H1 (cell line): Measurements from ENCODE around the gene ERLIN1. TPM values are rescaled to one million over a fixed set of nuclear protein-coding genes. Genes with fewer than 3 reads are reported as not detected.

ENCODE experiments used
- CTCF ChIA-PET: fragments of 300-600 bp; sonication (Branson Sonifier 250); formaldehyde crosslinking; loops from one replicate; lab custom pipeline; 2021; ENCODE audit not compliant: partially characterized antibody; lab: Charles Lee
- POLR2A ChIA-PET: fragments of 300-600 bp; sonication (Branson Sonifier 250); formaldehyde crosslinking; loops from one replicate; lab custom pipeline; 2021; ENCODE audit warnings: inconsistent platforms; ENCODE audit not compliant: partially characterized antibody; lab: Charles Lee
- DNase-seq, 2 experiments: peaks; one replicate each; pipeline versions ENCODE4 v3.0.0 to v3.0.0-alpha.2; 2010 to 2022; ENCODE audit warnings: low spot score in 2 of 2, low read depth in 1 of 2, mixed read lengths in 1 of 2
- FAIRE-seq: peaks from 2 replicates; lab custom pipeline; 2011; peaks lifted over from hg19 to GRCh38; lab: Jason Lieb, UNC
- H2AFZ ChIP-seq: 2 replicates; pipeline ENCODE4 v1.8.1; 2012; ENCODE audit warnings: low read length, inconsistent platforms
- H2AK5ac ChIP-seq: 2 replicates; pipeline ENCODE4 v1.6.1; 2013; ENCODE audit warnings: low read depth, low read length
- H2BK120ac ChIP-seq: replicated peaks from 2 replicates; pipeline ENCODE3; 2013; ENCODE audit warnings: low read depth, low read length, inconsistent platforms
- H2BK12ac ChIP-seq: 2 replicates; pipeline ENCODE4 v1.6.1; 2013; ENCODE audit warnings: low read depth, low read length
- H2BK15ac ChIP-seq: 2 replicates; pipeline ENCODE4 v1.6.1; 2013; ENCODE audit warnings: low read length
- H2BK20ac ChIP-seq: 2 replicates; pipeline ENCODE4 v1.6.1; 2013; ENCODE audit warnings: low read length
- H2BK5ac ChIP-seq: 2 replicates; pipeline ENCODE4 v1.6.1; 2013; ENCODE audit warnings: low read depth, low read length
- H3K14ac ChIP-seq: 2 replicates; pipeline ENCODE4 v1.6.1; 2013; ENCODE audit warnings: inconsistent platforms; ENCODE audit not compliant: insufficient read length
- H3K18ac ChIP-seq: 2 replicates; pipeline ENCODE4 v1.6.1; 2013; ENCODE audit warnings: low read length; ENCODE audit errors: extremely low read depth
- H3K23ac ChIP-seq: 2 replicates; pipeline ENCODE4 v1.6.1; 2013; ENCODE audit warnings: inconsistent platforms; ENCODE audit not compliant: insufficient read length
- H3K23me2 ChIP-seq: 2 replicates; pipeline ENCODE4 v1.6.1; 2013; ENCODE audit warnings: low read depth, low read length
- H3K27ac ChIP-seq: 2 replicates; pipeline ENCODE4 v1.6.1; 2011; ENCODE audit warnings: low read depth, low read length, inconsistent platforms
- H3K27me3 ChIP-seq, 4 experiments: replicated peaks in 1 of 4; 1 replicate in 1 of 4; 2 replicates in 3 of 4; pipeline versions ENCODE4 v1.6.1 to v1.8.1; 2011 to 2013; ENCODE audit warnings: low read length in 3 of 4, mild to moderate bottlenecking in 3 of 4, inconsistent platforms in 2 of 4, mixed read lengths in 2 of 4, moderate library complexity in 1 of 4; ENCODE audit not compliant: control insufficient read depth in 3 of 4, insufficient read depth in 3 of 4; ENCODE audit errors: extremely low read depth in 1 of 4
- H3K36me3 ChIP-seq, 4 experiments: 2 replicates each; pipeline versions ENCODE4 v1.6.1 to v1.8.1; 2011 to 2013; ENCODE audit warnings: mild to moderate bottlenecking in 4 of 4, low read length in 3 of 4, moderate library complexity in 2 of 4, control low read depth in 1 of 4, inconsistent platforms in 1 of 4; ENCODE audit not compliant: insufficient read depth in 4 of 4, control insufficient read depth in 2 of 4
- H3K4ac ChIP-seq: replicated peaks from 2 replicates; pipeline ENCODE3; 2013; ENCODE audit warnings: low read length, low read depth, mixed read lengths, inconsistent platforms; ENCODE audit not compliant: insufficient read length
- H3K4me1 ChIP-seq, 4 experiments: replicated peaks in 1 of 4; 1 replicate in 1 of 4; 2 replicates in 3 of 4; pipeline versions ENCODE4 v1.6.1 to v1.8.1; 2011 to 2013; ENCODE audit warnings: low read length in 3 of 4, inconsistent platforms in 2 of 4, mixed read lengths in 1 of 4; ENCODE audit not compliant: insufficient read depth in 4 of 4, control insufficient read depth in 3 of 4
- H3K4me2 ChIP-seq, 2 experiments: 2 replicates each; pipeline versions ENCODE4 v1.6.1 to v1.8.1; 2011 to 2013; ENCODE audit warnings: low read depth in 2 of 2, low read length in 2 of 2, control low read depth in 1 of 2, inconsistent platforms in 1 of 2, mild to moderate bottlenecking in 1 of 2; ENCODE audit not compliant: insufficient read depth in 1 of 2
- H3K4me3 ChIP-seq, 4 experiments: fragments of 200-600, 300-600 bp in 1 of 4; sonication (generic), shearing (Covaris generic), sonication (Bioruptor Twin) in 1 of 4; 2 replicates each; pipeline versions ENCODE4 v1.5.1 to v1.8.1; 2011 to 2016; ENCODE audit warnings: low read length in 4 of 4, low read depth in 3 of 4, control low read depth in 2 of 4, inconsistent platforms in 2 of 4, mild to moderate bottlenecking in 2 of 4, mixed read lengths in 1 of 4, moderate library complexity in 1 of 4; ENCODE audit not compliant: insufficient read depth in 2 of 4; ENCODE audit errors: extremely low read depth in 1 of 4
- H3K56ac ChIP-seq: replicated peaks from 2 replicates; pipeline ENCODE3; 2013; ENCODE audit warnings: low read depth, mild to moderate bottlenecking, mixed read lengths, low read length, inconsistent platforms; ENCODE audit not compliant: insufficient read length
- H3K79me1 ChIP-seq: 2 replicates; pipeline ENCODE4 v1.6.1; 2013; ENCODE audit warnings: low read depth, low read length, control low read depth
- H3K79me2 ChIP-seq, 2 experiments: 2 replicates each; pipeline versions ENCODE4 v1.6.1 to v1.8.1; 2012 to 2013; ENCODE audit warnings: low read length in 2 of 2, mild to moderate bottlenecking in 2 of 2, inconsistent platforms in 1 of 2; ENCODE audit not compliant: insufficient read depth in 2 of 2, control insufficient read depth in 1 of 2
- H3K9ac ChIP-seq, 4 experiments: replicated peaks in 1 of 4; 1 replicate in 1 of 4; 2 replicates in 3 of 4; pipeline versions ENCODE4 v1.6.1 to v1.8.1; 2011 to 2013; ENCODE audit warnings: low read depth in 3 of 4, low read length in 3 of 4, control low read depth in 2 of 4, mild to moderate bottlenecking in 2 of 4, moderate library complexity in 2 of 4, inconsistent platforms in 1 of 4; ENCODE audit errors: extremely low read depth in 1 of 4
- H3K9me3 ChIP-seq, 2 experiments: 2 replicates each; pipeline versions ENCODE4 v1.6.1 to v1.8.1; 2012 to 2013; ENCODE audit warnings: mild to moderate bottlenecking in 2 of 2, moderate library complexity in 2 of 2, control low read depth in 1 of 2, inconsistent platforms in 1 of 2, low read depth in 1 of 2, low read length in 1 of 2, mixed read lengths in 1 of 2; ENCODE audit not compliant: insufficient read depth in 2 of 2
- H4K20me1 ChIP-seq, 2 experiments: replicated peaks in 1 of 2; 2 replicates each; pipeline versions ENCODE3 to v1.8.1; 2011 to 2013; ENCODE audit warnings: inconsistent platforms in 2 of 2, low read length in 2 of 2, mild to moderate bottlenecking in 1 of 2; ENCODE audit not compliant: insufficient read depth in 2 of 2, control insufficient read depth in 1 of 2
- H4K5ac ChIP-seq: 2 replicates; pipeline ENCODE4 v1.6.1; 2013; ENCODE audit warnings: low read length, low read depth, mixed read lengths, inconsistent platforms; ENCODE audit not compliant: insufficient read length
- H4K8ac ChIP-seq: 2 replicates; pipeline ENCODE4 v1.8.0; 2013; ENCODE audit warnings: mild to moderate bottlenecking, moderate library complexity, low read length, inconsistent platforms; ENCODE audit not compliant: insufficient read depth; ENCODE audit errors: extremely low read depth
- H4K91ac ChIP-seq: replicated peaks from 2 replicates; pipeline ENCODE3; 2013; ENCODE audit warnings: low read length, mixed read lengths, inconsistent platforms; ENCODE audit not compliant: insufficient read length
- BCL11A ChIP-seq, 2 experiments: IDR thresholded peaks; one replicate each; pipeline ENCODE4 v1.6.1; 2011; ENCODE audit warnings: low read depth in 2 of 2, low read length in 2 of 2, mild to moderate bottlenecking in 2 of 2
- FOSL1 ChIP-seq: IDR thresholded peaks from 2 replicates; pipeline ENCODE4 v1.6.1; 2011; ENCODE audit warnings: mild to moderate bottlenecking, low read depth, low read length, moderate library complexity; ENCODE audit not compliant: insufficient read depth
- HDAC6 ChIP-seq: IDR thresholded peaks from one replicate; pipeline ENCODE4 v1.7.1; 2012; ENCODE audit warnings: low read depth, mild to moderate bottlenecking, inconsistent platforms, low read length, moderate library complexity
- JUND ChIP-seq: IDR thresholded peaks from 2 replicates; pipeline ENCODE4 v1.6.1; 2011; ENCODE audit warnings: mild to moderate bottlenecking, improper control_type of control experiment, low read length
- RXRA ChIP-seq: IDR thresholded peaks from 2 replicates; pipeline ENCODE4 v1.6.1; 2011; ENCODE audit warnings: low read depth, mild to moderate bottlenecking, low read length, moderate library complexity; ENCODE audit not compliant: insufficient read depth
- SP1 ChIP-seq: IDR thresholded peaks from 2 replicates; pipeline ENCODE4 v1.6.1; 2011; ENCODE audit warnings: low read depth, low read length
- TAF7 ChIP-seq: optimal IDR thresholded peaks from 2 replicates; pipeline ENCODE3; 2011; ENCODE audit warnings: low read depth, mild to moderate bottlenecking, inconsistent platforms, low read length, moderate library complexity, borderline replicate concordance
- YY1 ChIP-seq: IDR thresholded peaks from 2 replicates; pipeline ENCODE4 v1.6.1; 2011; ENCODE audit warnings: low read depth, mild to moderate bottlenecking, low read length
- WGBS, 2 experiments: shearing (Covaris generic) in 1 of 2; methylation state at CpG; one replicate each; pipeline versions ENCODE4 v1.1.6 to v1.1.7; 2013 to 2015; ENCODE audit warnings: low lambda C conversion rate in 2 of 2, mixed read lengths in 2 of 2, inconsistent platforms in 1 of 2, low coverage in 1 of 2, missing lambda C conversion rate in 1 of 2; ENCODE audit not compliant: insufficient replicate concordance in 2 of 2, insufficient coverage in 1 of 2, insufficient read length in 1 of 2; ENCODE audit errors: extremely low coverage in 1 of 2, missing lambda C conversion rate in 1 of 2; 5-methylcytosine and 5-hydroxymethylcytosine counted together
- polyA plus RNA-seq, 7 experiments: library from polyadenylated mRNA; depleted of rRNA in 3 of 7; stranded (reverse) in 5 of 7; unstranded in 2 of 7; fragments of >200 nt in 5 of 7; fragments of 200-250 nt in 2 of 7; gene quantifications; 1 replicate in 5 of 7; 2 replicates in 1 of 7; 4 replicates in 1 of 7; pipeline versions ENCODE4 v1.2.1 to v1.2.3, GENCODE V29; 2011 to 2013; ENCODE audit warnings: missing spikeins in 2 of 7, mixed read lengths in 2 of 7
- total RNA-seq: library from RNA; stranded (reverse); fragmentation: NEBNext Ultra II Directional; extraction: Animal tissue kit (Norgen Biotek cat#: 25700); gene quantifications from 2 replicates; pipeline ENCODE4 v1.2.1, GENCODE V29; 2021

ERLIN1 gene
- total and polyA plus RNA-seq, 2 of the 8 experiments (the other 6 are each of a cell fraction or from before 2014, with no cell fraction given), result 16.5 to 32.0 TPM

GRCh38 chr10:100114976-100115770, 70.7 kb downstream of the ERLIN1 start:
- Histone ChIP-seq H4K91ac (no peak overlapping the region), H3K14ac (no peak overlapping the region), H2BK12ac (no peak overlapping the region), H4K5ac (no peak overlapping the region), H2BK5ac (no peak overlapping the region), H3K56ac (no peak overlapping the region), H3K4me2 (no peak overlapping the region), H3K4me1 (peaks cover 0 to 2% (median 0%) of the 10 kb centered on the region in 4 experiments; a peak in 1 of 7 replicates), H3K79me1 (no peaks in the 10 kb centered on the region), H3K23ac (no peak overlapping the region), H2AFZ (no peak overlapping the region), H3K9ac (no peak overlapping the region), H3K9me3 (no peaks in the 10 kb centered on the region), H2AK5ac (no peak overlapping the region), H3K23me2 (no peaks in the 10 kb centered on the region), H2BK120ac (no peak overlapping the region), H4K8ac (no peak overlapping the region), H3K4me3 (no peak overlapping the region), H3K27me3 (no peaks in the 10 kb centered on the region), H4K20me1 (no peaks in the 10 kb centered on the region), H3K79me2 (no peaks in the 10 kb centered on the region), H3K18ac (no peak overlapping the region), H2BK20ac (no peak overlapping the region), H3K27ac (no peak overlapping the region), H3K4ac (no peak overlapping the region), H2BK15ac (no peak overlapping the region), H3K36me3 (no peaks in the 10 kb centered on the region)
- WGBS, 2 experiments, result 95% methylated on average over 17 of the region's 51 CpGs; no CpG with 5 or more reads in 1 of the 2 experiments
- ChIA-PET POLR2A (no interaction called here), CTCF (no interaction called here)
- FAIRE-seq (no peak), DNase-seq (no peak)
- no peak for TF ChIP-seq TAF7
- no peak for TF ChIP-seq BCL11A (IDR thresholded peaks at IDR 0.05; ENCODE audit: low read depth in 2 of 2, low read length in 2 of 2)
- TF ChIP-seq YY1, result no peak
- no peak for TF ChIP-seq HDAC6
- no peak for TF ChIP-seq SP1
- no peak for TF ChIP-seq JUND
- no peak for TF ChIP-seq FOSL1
- no peak for TF ChIP-seq RXRA
